PC-3 (cell line): ENCODE results near the gene CHL1. TPM values are rescaled to one million over a fixed set of nuclear protein-coding genes. Genes with fewer than 3 reads are reported as not detected.

Source experiments
- ATAC-seq: fragments of 200-7000 bp; cut with Tn5 transposase; 2 replicates; pipeline ENCODE4 v1.9.1; 2020; ENCODE audit warnings: mild to moderate bottlenecking, moderate library complexity
- BruUV-seq: library from RNA; stranded (reverse); fragments of 400-500 nt; replicated peaks from 2 replicates; lab custom pipeline; 2021; lab: Mats Ljungman, UMichigan
- CTCF ChIA-PET: fragments of 300-600 bp; sonication (Branson Sonifier 250); formaldehyde crosslinking; loops from one replicate; lab custom pipeline; 2022; ENCODE audit warnings: antibody characterized with exemption; lab: Charles Lee
- POLR2A ChIA-PET: fragments of 300-600 bp; sonication (Branson Sonifier 250); formaldehyde crosslinking; loops from one replicate; lab custom pipeline; 2022; ENCODE audit warnings: antibody characterized with exemption; ENCODE audit not compliant: unreplicated experiment; lab: Charles Lee
- DNase-seq: peaks from one replicate; pipeline ENCODE4 v3.0.0-alpha.2; 2015
- H2AFZ ChIP-seq: fragments of 300-600 bp; sonication (generic); 2 replicates; pipeline ENCODE4 v1.6.0; 2016; ENCODE audit warnings: antibody characterized with exemption, low read length
- H3F3A ChIP-seq: fragments of 300-600 bp; sonication (generic); one replicate; pipeline ENCODE4 v1.6.0; 2017; ENCODE audit warnings: antibody characterized with exemption, low read length, control low read depth, mild to moderate bottlenecking; ENCODE audit not compliant: unreplicated experiment
- H3K27ac ChIP-seq: fragments of 300-600 bp; sonication (generic); 2 replicates; pipeline ENCODE4 v1.5.1; 2016; ENCODE audit warnings: mild to moderate bottlenecking, low read length
- H3K27me3 ChIP-seq: fragments of 300-600 bp; sonication (generic); 2 replicates; pipeline ENCODE4 v1.6.1; 2016; ENCODE audit warnings: low read length, mixed read lengths
- H3K36me3 ChIP-seq: fragments of 300-600 bp; sonication (generic); 2 replicates; pipeline ENCODE4 v1.6.1; 2016; ENCODE audit warnings: low read depth, mixed run types, low read length, mixed read lengths
- H3K4me1 ChIP-seq: fragments of 300-600 bp; sonication (generic); 2 replicates; pipeline ENCODE4 v1.5.1; 2016; ENCODE audit warnings: low read length; ENCODE audit not compliant: insufficient read depth
- H3K4me2 ChIP-seq: fragments of 300-600 bp; sonication (generic); 2 replicates; pipeline ENCODE4 v1.6.0; 2016; ENCODE audit warnings: low read length
- H3K4me3 ChIP-seq: fragments of 300-600 bp; sonication (generic); 2 replicates; pipeline ENCODE4 v1.5.1; 2016; ENCODE audit warnings: mild to moderate bottlenecking, low read length, mixed read lengths
- H3K79me2 ChIP-seq: fragments of 300-600 bp; sonication (generic); 2 replicates; pipeline ENCODE4 v1.6.1; 2017; ENCODE audit warnings: low read length, mixed read lengths
- H3K9ac ChIP-seq: fragments of 300-600 bp; sonication (generic); 2 replicates; pipeline ENCODE4 v1.6.0; 2016; ENCODE audit warnings: mild to moderate bottlenecking, low read length
- H3K9me2 ChIP-seq: fragments of 300-600 bp; sonication (generic); replicated peaks from 2 replicates; pipeline ENCODE4 v1.6.1; 2016; ENCODE audit warnings: mixed run types, low read length, mixed read lengths
- H3K9me3 ChIP-seq: fragments of 300-600 bp; sonication (generic); 2 replicates; pipeline ENCODE4 v1.6.1; 2016; ENCODE audit warnings: low read length, mixed read lengths
- H4K20me1 ChIP-seq: fragments of 300-600 bp; sonication (generic); 2 replicates; pipeline ENCODE4 v1.6.1; 2016; ENCODE audit warnings: low read length, mixed read lengths
- CTCF ChIP-seq: fragments of 300-600 bp; sonication (generic); conservative IDR thresholded peaks from 2 replicates; pipeline ENCODE4 v1.5.1; 2017; ENCODE audit warnings: antibody characterized with exemption, low read depth, mild to moderate bottlenecking, low read length
- EZH2 ChIP-seq: fragments of 300-600 bp; sonication (generic); IDR thresholded peaks from one replicate; pipeline ENCODE4 v1.6.1; 2017; ENCODE audit warnings: antibody characterized with exemption, mild to moderate bottlenecking, low read length; ENCODE audit not compliant: unreplicated experiment
- EZH2phosphoT487 ChIP-seq: fragments of 300-600 bp; sonication (generic); IDR thresholded peaks from 2 replicates; pipeline ENCODE4 v1.6.1; 2018; ENCODE audit warnings: mild to moderate bottlenecking, antibody characterized with exemption, low read length, borderline replicate concordance
- intact Hi-C: fragments of 100-400 bp; cut with micrococcal nuclease; formaldehyde crosslinking; loops from 2 replicates; pipeline ENCODE4 v1.9.0; 2023
- total RNA-seq: library from RNA; depleted of rRNA; stranded (reverse); fragments of >200 nt; gene quantifications from 2 replicates; pipeline ENCODE4 v1.2.3, GENCODE V29; 2014

CHL1 gene
- total RNA-seq, 1 experiment from 2014 or later, result not detected

- intact Hi-C loops, result no loop called here
- H3K9me2 ChIP-seq, result no peaks in the 10 kb centered on the region
- H3K36me3 ChIP-seq, result no peaks in the 10 kb centered on the region
- H3K9me3 ChIP-seq, result peaks cover 8% of the 10 kb centered on the region; the same call in 1 of the 2 replicates
- no peak for ATAC-seq
- TF ChIP-seq CTCF, result no peak
- no peak for TF ChIP-seq EZH2phosphoT487
- no peak for TF ChIP-seq EZH2
- DNase-seq, result no peak
- POLR2A ChIA-PET, result no interaction called here
- no TSS peak for BruUV-seq
- H3K4me2 ChIP-seq, result no peak overlapping the region
- no peaks in the 10 kb centered on the region for H4K20me1 ChIP-seq
- CTCF ChIA-PET, result no interaction called here
- H3F3A ChIP-seq, result no peaks in the 10 kb centered on the region
- no peak overlapping the region for H3K9ac ChIP-seq
- H3K4me3 ChIP-seq, result no peak overlapping the region
- no peak overlapping the region for H2AFZ ChIP-seq
- H3K79me2 ChIP-seq, result no peaks in the 10 kb centered on the region
- no peaks in the 10 kb centered on the region for H3K4me1 ChIP-seq
- no peaks in the 10 kb centered on the region for H3K27me3 ChIP-seq
- H3K27ac ChIP-seq, result no peak overlapping the region
Measured at GRCh38 chr3:173886-174285, 22.7 kb upstream of the CHL1 start.

GRCh38 chr3:184976-185375, 11.6 kb upstream of the CHL1 start:
- H4K20me1 ChIP-seq, result no peaks in the 10 kb centered on the region
- H3K4me1 ChIP-seq, result no peaks in the 10 kb centered on the region
- ATAC-seq (no peak), DNase-seq (no peak)
- H3K36me3 ChIP-seq, result no peaks in the 10 kb centered on the region
- BruUV-seq, result no TSS peak
- no peaks in the 10 kb centered on the region for H3F3A ChIP-seq
- no peaks in the 10 kb centered on the region for H3K9me2 ChIP-seq
- no peaks in the 10 kb centered on the region for H3K27me3 ChIP-seq
- no peak overlapping the region for H3K9ac ChIP-seq
- no peak overlapping the region for H3K27ac ChIP-seq
- TF ChIP-seq EZH2 (no peak), EZH2phosphoT487 (no peak), CTCF (no peak)
- H3K9me3 ChIP-seq, result peaks cover 19% of the 10 kb centered on the region
- no peak overlapping the region for H3K4me2 ChIP-seq
- ChIA-PET POLR2A (no interaction called here), CTCF (no interaction called here)
- no peak overlapping the region for H3K4me3 ChIP-seq
- no peak overlapping the region for H2AFZ ChIP-seq
- intact Hi-C loops, result no loop called here
- no peaks in the 10 kb centered on the region for H3K79me2 ChIP-seq

- CTCF ChIA-PET, result no interaction called here
- no peaks in the 10 kb centered on the region for H3K79me2 ChIP-seq
- no peak overlapping the region for H3K27ac ChIP-seq
- POLR2A ChIA-PET, result no interaction called here
- H3K9me2 ChIP-seq, result no peaks in the 10 kb centered on the region
- DNase-seq (no peak), ATAC-seq (no peak)
- TF ChIP-seq EZH2 (no peak), EZH2phosphoT487 (no peak), CTCF (no peak)
- no peaks in the 10 kb centered on the region for H4K20me1 ChIP-seq
- H2AFZ ChIP-seq, result no peak overlapping the region
- H3K9me3 ChIP-seq, result peaks cover 9% of the 10 kb centered on the region
- no TSS peak for BruUV-seq
- no peaks in the 10 kb centered on the region for H3K36me3 ChIP-seq
- H3K4me3 ChIP-seq, result no peak overlapping the region
- H3K4me2 ChIP-seq, result no peak overlapping the region
- peaks cover 24% of the 10 kb centered on the region for H3K27me3 ChIP-seq
- H3K4me1 ChIP-seq, result no peaks in the 10 kb centered on the region
- H3F3A ChIP-seq, result no peaks in the 10 kb centered on the region
- no peak overlapping the region for H3K9ac ChIP-seq
- intact Hi-C loops, result no loop called here
Measured at GRCh38 chr3:192215-192929, 4.2 kb upstream of the CHL1 start.
